ENCODE measurements around the gene LRRC45.

Gene LRRC45

DNA sequence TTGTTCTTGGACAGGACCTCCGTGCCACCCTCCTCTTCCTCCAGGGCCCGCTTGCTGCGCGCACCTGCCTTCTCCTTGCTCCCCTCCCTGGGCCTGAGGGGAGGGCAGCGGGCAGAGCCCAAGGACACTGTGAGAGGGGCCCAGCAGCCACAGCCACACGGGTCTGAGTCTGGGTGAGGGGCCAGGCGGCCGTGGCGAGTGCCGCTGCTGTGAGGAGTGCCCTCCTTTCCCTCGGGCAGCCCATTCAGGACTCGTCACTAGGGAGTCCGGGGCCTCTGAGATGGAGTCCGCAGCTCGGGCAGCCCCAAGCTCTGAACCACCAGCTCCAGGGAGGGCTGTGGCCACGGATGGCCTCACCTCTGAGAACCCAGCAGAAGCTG, 36.9 kb downstream of the LRRC45 start:
- Histone ChIP-seq H3K9me3 (ENCODE audit: insufficient read depth, low read depth, low read length) (no peaks in the 10 kb centered on the region), H3K27ac (ENCODE audit: low read length) (no peak overlapping the region), H3K9ac (ENCODE audit: low read depth, low read length) (no peak overlapping the region), H3K36me3 (ENCODE audit: insufficient read depth, low read depth, low read length) (peaks cover 70% of the 10 kb centered on the region), H3K27me3 (ENCODE audit: insufficient read depth, low read length) (no peaks in the 10 kb centered on the region), H3K4me1 (ENCODE audit: insufficient read depth, low read length) (no peaks in the 10 kb centered on the region), H3K4me3 (ENCODE audit: low read length) (no peak overlapping the region)

DNA sequence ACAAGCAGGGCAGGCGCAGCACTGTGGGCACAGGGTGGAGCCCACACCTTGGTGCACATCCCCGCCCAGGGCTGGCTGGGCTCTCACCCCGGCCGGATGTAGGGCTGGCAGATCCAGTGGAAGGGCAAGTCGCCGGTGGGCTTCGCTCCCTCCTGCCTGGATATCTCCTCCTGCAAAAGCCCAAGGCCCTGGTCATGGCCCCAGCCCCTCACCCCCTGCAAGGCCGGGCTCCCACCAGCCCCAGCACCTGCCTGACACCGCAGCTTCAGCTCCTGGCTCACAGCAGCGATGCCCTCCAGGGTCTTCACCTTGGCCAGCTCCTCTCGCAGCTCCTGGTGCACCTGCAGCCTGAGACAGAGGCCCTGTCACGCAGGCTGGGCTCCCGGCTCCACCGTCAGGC, 37.5 kb downstream of the LRRC45 start:
- no peaks in the 10 kb centered on the region for H3K27me3 ChIP-seq (ENCODE audit: insufficient read depth, low read length)
- no peak overlapping the region for H3K27ac ChIP-seq (ENCODE audit: low read length)
- H3K4me3 ChIP-seq (ENCODE audit: low read length), result no peak overlapping the region
- H3K9ac ChIP-seq (ENCODE audit: low read depth, low read length), result no peak overlapping the region
- no peaks in the 10 kb centered on the region for H3K4me1 ChIP-seq (ENCODE audit: insufficient read depth, low read length)
- no peaks in the 10 kb centered on the region for H3K9me3 ChIP-seq (ENCODE audit: insufficient read depth, low read depth, low read length)
- peaks cover 65% of the 10 kb centered on the region for H3K36me3 ChIP-seq (ENCODE audit: insufficient read depth, low read depth, low read length)

DNA sequence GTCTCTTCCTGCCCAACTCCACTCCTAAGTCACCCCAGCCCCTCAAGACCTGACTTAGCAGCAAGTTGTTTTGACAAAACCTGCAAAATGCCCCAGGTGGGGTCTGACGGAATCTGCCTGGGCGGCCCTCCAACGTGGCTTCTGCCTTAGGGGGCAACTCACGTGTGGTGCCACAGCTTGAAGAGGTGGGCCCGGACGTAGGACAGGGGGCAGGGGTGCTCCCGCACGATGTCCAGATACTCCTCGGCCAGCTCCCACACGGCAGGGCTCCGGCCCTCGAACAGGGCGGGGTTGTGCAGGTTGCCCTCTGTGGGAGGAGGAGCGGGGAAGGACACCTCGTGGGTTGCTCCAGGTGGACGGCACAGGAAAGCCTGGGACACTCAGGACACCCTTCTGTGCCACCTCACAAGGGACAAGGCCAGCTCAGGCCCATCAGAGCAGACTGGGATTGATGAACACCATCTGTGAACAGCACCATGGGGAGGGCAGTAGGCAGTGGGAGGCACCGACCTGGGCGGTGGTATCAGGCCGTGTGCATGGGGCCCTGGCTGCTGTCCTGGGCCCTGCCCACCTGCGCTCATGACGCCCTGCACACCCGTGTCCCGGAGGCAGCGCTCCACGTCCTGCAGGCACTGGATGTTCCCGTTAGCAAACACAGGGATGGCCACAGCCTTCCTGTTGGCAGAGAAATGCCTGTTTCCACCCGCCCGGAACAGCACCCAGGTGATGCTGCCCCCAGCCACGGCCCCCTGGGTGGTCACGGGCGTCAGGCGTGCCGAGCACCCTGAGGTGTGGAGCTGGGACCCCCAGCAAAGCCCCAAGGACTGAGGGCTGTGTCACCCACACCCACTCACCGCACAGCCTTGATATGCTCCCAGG, 38.2 kb downstream of the LRRC45 start:
- peaks cover 3% of the 10 kb centered on the region; the same call in 1 of the 2 replicates for H3K4me1 ChIP-seq (ENCODE audit: insufficient read depth, low read length)
- no peak overlapping the region for H3K4me3 ChIP-seq (ENCODE audit: low read length)
- peaks cover 59% of the 10 kb centered on the region for H3K36me3 ChIP-seq (ENCODE audit: insufficient read depth, low read depth, low read length)
- no peaks in the 10 kb centered on the region for H3K9me3 ChIP-seq (ENCODE audit: insufficient read depth, low read depth, low read length)
- no peaks in the 10 kb centered on the region for H3K27me3 ChIP-seq (ENCODE audit: insufficient read depth, low read length)
- H3K9ac ChIP-seq (ENCODE audit: low read depth, low read length), result no peak overlapping the region
- H3K27ac ChIP-seq (ENCODE audit: low read length), result no peak overlapping the region

DNA sequence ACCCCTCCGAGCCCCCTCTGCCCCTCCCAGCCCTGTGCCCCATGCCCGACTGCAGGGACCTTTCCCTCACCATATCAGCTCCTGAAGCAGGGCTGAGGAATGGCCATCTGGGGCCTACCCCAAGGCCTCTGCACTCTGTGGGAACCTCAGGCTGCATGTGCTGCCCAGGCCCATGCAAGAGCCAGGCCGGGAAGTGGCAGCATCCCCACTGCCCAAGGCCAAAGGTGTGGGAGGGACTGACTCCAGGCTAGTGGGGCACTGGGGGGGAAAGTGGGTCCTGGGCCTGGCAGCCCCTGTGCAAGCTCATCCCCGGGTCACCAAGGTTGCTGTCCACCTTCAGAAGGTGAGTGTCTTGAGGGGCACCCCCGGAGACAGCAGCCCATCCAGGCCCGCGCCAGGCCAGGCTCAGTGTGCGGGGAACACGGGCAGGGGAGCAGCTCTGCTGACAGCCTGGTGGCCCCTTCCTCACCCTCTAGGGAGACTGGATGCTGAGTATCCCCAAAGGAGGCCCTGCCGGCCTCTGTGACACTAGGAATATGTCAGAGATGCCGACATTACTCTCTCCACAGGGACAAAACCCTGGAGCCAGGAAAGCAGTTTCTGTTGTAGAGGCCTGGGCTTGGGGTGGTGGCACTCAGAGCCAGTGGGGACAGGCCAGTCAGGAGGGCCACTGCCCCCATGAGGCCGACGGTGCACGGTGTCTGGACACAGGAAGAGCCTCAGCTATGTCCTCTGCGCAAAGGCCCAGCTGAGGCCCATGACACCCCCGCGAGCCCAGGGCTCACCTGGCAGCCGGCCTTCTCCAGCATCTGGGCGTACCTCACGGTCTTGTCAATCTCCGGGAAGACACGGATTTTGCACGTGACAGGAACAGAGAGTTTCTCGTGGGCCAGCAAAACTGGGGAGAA, 39.2 kb downstream of the LRRC45 start:
- no peak overlapping the region for H3K9ac ChIP-seq (ENCODE audit: low read depth, low read length)

DNA sequence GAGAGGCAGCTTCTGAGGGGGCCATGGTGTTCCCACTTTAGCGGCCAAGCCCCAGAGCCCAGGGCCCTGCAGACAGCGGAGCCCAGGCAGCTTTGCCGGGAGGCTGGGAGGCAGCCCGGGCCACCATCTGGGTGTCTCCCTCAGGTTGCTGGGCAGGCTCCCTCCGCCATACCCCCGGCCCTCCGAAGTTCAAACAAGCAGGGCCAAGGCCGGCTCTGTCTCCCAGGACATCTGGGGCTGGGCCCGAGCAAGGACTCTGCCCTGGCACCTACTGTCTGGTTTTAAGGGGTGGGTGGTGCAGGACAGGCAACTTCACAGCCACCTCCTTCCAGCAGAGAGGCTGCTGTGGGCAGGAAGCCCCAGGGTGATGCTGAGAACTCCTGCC, 39.9 kb downstream of the LRRC45 start:
- Histone ChIP-seq H3K4me3 (ENCODE audit: low read length) (no peak overlapping the region), H3K27ac (ENCODE audit: low read length) (no peak overlapping the region), H3K4me1 (ENCODE audit: insufficient read depth, low read length) (peaks cover 4% of the 10 kb centered on the region; the same call in 1 of the 2 replicates), H3K27me3 (ENCODE audit: insufficient read depth, low read length) (no peaks in the 10 kb centered on the region), H3K9ac (ENCODE audit: low read depth, low read length) (no peak overlapping the region), H3K36me3 (ENCODE audit: insufficient read depth, low read depth, low read length) (peaks cover 42% of the 10 kb centered on the region), H3K9me3 (ENCODE audit: insufficient read depth, low read depth, low read length) (no peaks in the 10 kb centered on the region)

More for the DNA sequence above, 39.2 kb downstream of the LRRC45 start:
- no peaks in the 10 kb centered on the region for H3K27me3 ChIP-seq (ENCODE audit: insufficient read depth, low read length)
- H3K4me1 ChIP-seq (ENCODE audit: insufficient read depth, low read length), result peaks cover 4% of the 10 kb centered on the region; the same call in 1 of the 2 replicates
- no peak overlapping the region for H3K4me3 ChIP-seq (ENCODE audit: low read length)
- H3K9me3 ChIP-seq (ENCODE audit: insufficient read depth, low read depth, low read length), result no peaks in the 10 kb centered on the region
- H3K36me3 ChIP-seq (ENCODE audit: insufficient read depth, low read depth, low read length), result peaks cover 48% of the 10 kb centered on the region
- H3K27ac ChIP-seq (ENCODE audit: low read length), result no peak overlapping the region

DNA sequence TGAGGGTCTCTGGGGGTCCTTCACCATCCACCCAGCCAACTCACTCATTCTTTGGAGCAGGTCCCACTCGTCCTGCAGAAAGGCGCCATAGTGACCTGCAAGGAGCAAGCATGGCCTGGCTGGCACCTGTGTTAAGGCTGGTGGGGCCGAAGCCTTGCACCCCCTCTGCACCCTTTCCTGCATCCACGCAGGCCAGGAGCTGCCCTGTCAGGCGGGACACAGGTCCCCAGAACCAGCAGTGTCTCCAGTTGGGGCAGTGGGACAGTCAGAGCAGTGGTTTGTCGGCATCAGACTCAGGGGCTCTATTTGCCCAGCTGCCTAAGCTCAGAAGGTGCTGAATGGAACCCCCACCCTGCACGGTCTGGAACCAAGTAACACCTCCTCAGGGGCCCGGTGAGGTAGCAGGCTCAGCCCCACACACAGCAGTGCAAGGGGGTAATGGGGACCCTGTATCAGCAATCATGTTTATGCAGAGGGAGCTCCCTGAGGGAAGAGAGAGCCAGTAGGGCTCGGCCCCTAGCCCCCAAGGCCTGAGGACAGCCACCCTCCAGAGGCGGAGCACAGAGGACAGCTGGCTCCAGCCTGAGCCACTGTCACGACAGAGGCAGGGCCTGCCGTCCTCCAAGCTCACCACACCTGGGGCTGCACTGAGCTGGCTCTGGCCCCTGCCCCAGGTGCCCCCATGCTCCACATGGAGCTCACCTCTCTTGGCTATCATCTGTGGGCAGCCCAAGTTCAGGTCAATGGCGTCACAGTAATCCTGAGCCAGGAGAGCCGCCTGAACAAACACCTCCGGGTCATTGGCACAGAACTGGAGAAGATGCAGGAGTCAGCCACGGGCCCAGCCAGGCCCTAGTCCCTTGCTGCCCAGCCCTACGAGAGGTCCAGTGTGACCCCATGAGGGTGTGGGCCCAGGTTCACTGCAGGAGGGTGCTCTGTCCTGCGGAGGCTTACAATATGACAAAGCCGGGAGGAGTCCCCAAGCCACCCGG, 40.6 kb downstream of the LRRC45 start:
- H3K9ac ChIP-seq (ENCODE audit: low read depth, low read length), result no peak overlapping the region
- H3K9me3 ChIP-seq (ENCODE audit: insufficient read depth, low read depth, low read length), result no peaks in the 10 kb centered on the region
- peaks cover 4% of the 10 kb centered on the region; the same call in 1 of the 2 replicates for H3K4me1 ChIP-seq (ENCODE audit: insufficient read depth, low read length)
- peak overlapping the region; percentile 76; the same call in 1 of the 2 replicates for H3K4me3 ChIP-seq (ENCODE audit: low read length)
- peaks cover 34% of the 10 kb centered on the region for H3K36me3 ChIP-seq (ENCODE audit: insufficient read depth, low read depth, low read length)
- no peaks in the 10 kb centered on the region for H3K27me3 ChIP-seq (ENCODE audit: insufficient read depth, low read length)
- H3K27ac ChIP-seq (ENCODE audit: low read length), result no peak overlapping the region

DNA sequence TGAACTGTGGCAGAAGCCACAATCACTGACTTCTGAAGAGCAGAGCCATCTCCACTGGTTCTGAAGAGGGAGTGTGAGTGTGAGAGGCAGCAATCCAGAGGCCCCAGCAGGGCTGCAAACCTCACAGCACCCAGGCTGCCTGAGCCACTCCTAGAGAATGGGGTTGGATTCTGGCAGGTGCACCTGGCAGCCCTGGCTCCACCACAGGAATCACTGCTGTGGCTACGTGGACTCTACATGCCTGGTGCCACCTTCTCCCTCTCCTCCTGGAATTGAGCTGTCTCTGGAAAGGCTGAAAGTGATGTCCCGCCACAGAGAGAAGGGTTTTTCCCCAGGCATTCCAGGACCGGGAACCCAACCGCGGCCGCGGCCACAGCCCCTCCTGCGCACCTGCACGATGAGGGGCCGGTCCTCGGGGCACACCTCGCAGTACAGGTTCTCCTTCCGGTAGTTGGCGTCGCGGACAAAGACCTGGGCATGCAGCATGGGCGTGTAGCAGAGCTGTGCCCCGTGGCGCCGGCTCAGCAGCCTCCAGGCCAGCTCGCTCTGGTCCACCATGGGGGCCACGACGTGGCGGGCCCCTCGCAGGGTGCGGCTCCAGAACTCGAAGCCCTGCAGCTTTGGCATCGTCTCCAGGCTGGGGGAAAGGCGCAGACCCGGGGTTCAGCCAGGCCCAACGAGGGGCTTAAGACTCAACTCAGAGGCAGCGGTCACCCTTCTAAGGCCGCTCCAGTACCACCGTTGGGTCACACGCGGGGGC, 41.5 kb downstream of the LRRC45 start:
- peak overlapping the region; percentile 76 for H3K4me3 ChIP-seq (ENCODE audit: low read length)
- H3K27me3 ChIP-seq (ENCODE audit: insufficient read depth, low read length), result no peaks in the 10 kb centered on the region
- peaks cover 31% of the 10 kb centered on the region for H3K36me3 ChIP-seq (ENCODE audit: insufficient read depth, low read depth, low read length)
- H3K27ac ChIP-seq (ENCODE audit: low read length), result no peak overlapping the region
- no peaks in the 10 kb centered on the region for H3K9me3 ChIP-seq (ENCODE audit: insufficient read depth, low read depth, low read length)
- H3K9ac ChIP-seq (ENCODE audit: low read depth, low read length), result peak overlapping the region; percentile 72; the same call in 1 of the 2 replicates
- peaks cover 4% of the 10 kb centered on the region; the same call in 1 of the 2 replicates for H3K4me1 ChIP-seq (ENCODE audit: insufficient read depth, low read length)

DNA sequence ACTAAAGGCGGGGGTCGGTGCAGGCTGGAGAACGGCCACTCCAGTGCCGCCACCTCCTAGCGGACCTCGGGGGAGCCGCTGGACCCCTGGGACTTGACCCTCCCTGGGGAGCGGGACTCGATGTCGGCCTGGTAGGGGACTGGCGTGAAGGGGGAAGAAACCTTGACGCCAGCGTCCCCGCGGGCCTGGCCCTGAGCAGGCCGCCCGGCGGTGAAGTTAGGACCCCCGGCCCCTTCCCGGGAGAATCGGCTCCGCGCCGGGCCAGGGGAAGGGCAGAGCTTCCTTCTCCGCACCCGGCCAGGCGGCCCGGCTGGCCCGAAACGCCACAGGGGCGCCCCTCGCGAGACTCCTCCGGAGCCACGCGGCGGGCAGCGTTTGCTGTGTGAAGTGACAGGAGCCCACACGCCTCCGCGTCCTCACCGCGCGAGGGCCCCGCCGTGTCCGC, 42.1 kb downstream of the LRRC45 start:
- Histone ChIP-seq H3K36me3 (ENCODE audit: insufficient read depth, low read depth, low read length) (peaks cover 31% of the 10 kb centered on the region), H3K4me1 (ENCODE audit: insufficient read depth, low read length) (peaks cover 4% of the 10 kb centered on the region; the same call in 1 of the 2 replicates), H3K27ac (ENCODE audit: low read length) (no peak overlapping the region), H3K4me3 (ENCODE audit: low read length) (peak overlapping the region; percentile 76), H3K27me3 (ENCODE audit: insufficient read depth, low read length) (no peaks in the 10 kb centered on the region), H3K9me3 (ENCODE audit: insufficient read depth, low read depth, low read length) (no peaks in the 10 kb centered on the region), H3K9ac (ENCODE audit: low read depth, low read length) (peak overlapping the region; percentile 72)

DNA sequence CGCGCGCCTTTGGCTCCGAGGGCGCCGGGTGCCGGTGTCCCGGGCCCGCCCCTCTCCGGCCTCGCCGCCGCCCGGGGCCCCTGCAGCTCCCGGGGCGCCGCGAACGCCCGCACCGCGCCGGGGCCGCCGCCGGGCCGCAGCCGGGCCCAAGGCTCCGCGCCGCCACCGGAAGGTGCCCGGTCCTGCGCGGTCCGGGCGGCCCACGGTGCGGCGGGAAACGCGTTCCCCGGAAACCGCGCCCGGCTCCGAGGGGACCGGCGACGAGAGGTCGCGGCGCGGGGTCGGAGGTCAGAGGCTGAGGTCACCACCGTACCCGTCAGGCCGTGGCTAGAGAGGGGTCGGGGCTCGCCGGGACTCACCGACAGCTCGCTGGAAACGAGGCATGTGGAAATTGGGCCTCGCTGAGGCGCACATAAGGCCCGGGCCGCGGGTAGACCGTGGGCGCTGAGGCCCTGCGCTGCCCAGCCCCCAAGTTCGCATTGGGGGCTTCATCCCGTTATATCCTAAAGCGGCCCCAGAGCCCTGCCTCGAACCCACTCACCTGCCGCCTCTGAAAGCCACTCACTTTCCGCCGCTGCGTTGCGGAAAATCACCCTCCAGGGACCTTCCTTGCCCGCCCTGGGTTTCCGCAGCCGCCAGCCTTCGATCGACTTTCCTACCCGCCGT, 42.7 kb downstream of the LRRC45 start, which contains the start of gene DUS1L:
Gene DUS1L (minus strand): TSS at position 167 of the 666 bp plus-strand sequence. CDS start 745 bp downstream, outside the sequence.
- H3K4me3 ChIP-seq (ENCODE audit: low read length), result peak within 1 kb of the TSS; percentile 76
- H3K9ac ChIP-seq (ENCODE audit: low read depth, low read length), result peak within 1 kb of the TSS; percentile 74
- peaks cover 4% of the 10 kb centered on the region; the same call in 1 of the 2 replicates for H3K4me1 ChIP-seq (ENCODE audit: insufficient read depth, low read length)
- no peaks in the 10 kb centered on the region for H3K9me3 ChIP-seq (ENCODE audit: insufficient read depth, low read depth, low read length)
- H3K27me3 ChIP-seq (ENCODE audit: insufficient read depth, low read length), result no peaks in the 10 kb centered on the region
- no peak within 1 kb of the TSS for H3K27ac ChIP-seq (ENCODE audit: low read length)
- H3K36me3 ChIP-seq (ENCODE audit: insufficient read depth, low read depth, low read length), result peaks cover 26% of the 10 kb centered on the region

DNA sequence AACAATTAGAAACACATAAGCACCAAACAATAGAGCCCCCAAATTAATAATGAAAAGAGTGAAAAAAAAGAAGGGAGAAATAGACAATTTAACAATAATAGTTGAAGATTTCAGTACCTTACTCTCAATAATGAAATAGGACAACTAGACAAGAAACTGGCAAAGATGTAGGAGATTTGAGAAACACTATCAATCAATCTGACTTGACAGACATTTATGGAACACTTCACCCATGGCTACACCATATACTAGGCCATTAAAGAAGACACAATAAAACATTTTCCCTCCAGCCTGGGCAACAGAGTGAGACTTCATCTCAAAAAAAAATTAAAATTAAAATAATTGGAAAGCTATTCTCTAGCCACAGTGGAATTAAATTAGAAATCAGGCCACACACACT, 47.5 kb downstream of the LRRC45 start:
- no peak overlapping the region for H3K9ac ChIP-seq (ENCODE audit: low read depth, low read length)
- H3K36me3 ChIP-seq (ENCODE audit: insufficient read depth, low read depth, low read length), result no peaks in the 10 kb centered on the region
- no peak overlapping the region for H3K27ac ChIP-seq (ENCODE audit: low read length)
- H3K9me3 ChIP-seq (ENCODE audit: insufficient read depth, low read depth, low read length), result no peaks in the 10 kb centered on the region
- peaks cover 4% of the 10 kb centered on the region; the same call in 1 of the 2 replicates for H3K4me1 ChIP-seq (ENCODE audit: insufficient read depth, low read length)
- peaks cover 5% of the 10 kb centered on the region; the same call in 1 of the 2 replicates for H3K27me3 ChIP-seq (ENCODE audit: insufficient read depth, low read length)
- no peak overlapping the region for H3K4me3 ChIP-seq (ENCODE audit: low read length)
